HCT116 (cell line): ENCODE data around the gene FGGY. TPM values are rescaled to one million over a fixed set of nuclear protein-coding genes. Genes with fewer than 3 reads are reported as not detected.

Source experiments
- ATAC-seq: fragments of 200-7000 bp; cut with Tn5 transposase; 2 replicates; pipeline ENCODE4 v1.9.1; 2020; ENCODE audit warnings: mild to moderate bottlenecking, moderate library complexity
- BruUV-seq: library from RNA; stranded (reverse); fragments of 400-500 nt; replicated peaks from 2 replicates; lab custom pipeline; 2021; lab: Mats Ljungman, UMichigan
- CTCF ChIA-PET: fragments of 300-600 bp; sonication (Branson Sonifier 250); formaldehyde crosslinking; loops from one replicate; lab custom pipeline; 2021; ENCODE audit warnings: antibody characterized with exemption; lab: Charles Lee
- POLR2A ChIA-PET: fragments of 300-600, 350-600 bp; sonication (Branson Sonifier 250); formaldehyde crosslinking; loops from one replicate; lab custom pipeline; 2021; ENCODE audit warnings: antibody characterized with exemption; lab: Charles Lee
- RAD21 ChIA-PET, 2 experiments: fragments of 300-600 bp; sonication (Branson Sonifier 250); formaldehyde crosslinking; loops; one replicate each; lab custom pipeline; 2023; ENCODE audit warnings: low total read pairs in 2 of 2; ENCODE audit not compliant: uncharacterized antibody in 2 of 2, unreplicated experiment in 2 of 2, low non-redundant PET in 1 of 2; lab: Charles Lee
- DNase-seq: peaks from one replicate; pipeline ENCODE4 v3.0.0-alpha.2; 2010; ENCODE audit warnings: low read depth, low spot score
- H2AFZ ChIP-seq: fragments of 200-600 bp; shearing (Covaris generic), sonication (generic); 2 replicates; pipeline ENCODE4 v1.6.1; 2017; ENCODE audit warnings: low read depth, mixed run types, mixed read lengths, antibody characterized with exemption, low read length; ENCODE audit not compliant: poor library complexity, severe bottlenecking
- H3K27ac ChIP-seq: 2 replicates; pipeline ENCODE4 v1.5.1; 2012; ENCODE audit warnings: low read depth, low read length
- H3K27me3 ChIP-seq: fragments of 200-600 bp; sonication (generic); 2 replicates; pipeline ENCODE4 v1.6.1; 2016; ENCODE audit warnings: mixed run types, low read length, mixed read lengths; ENCODE audit not compliant: insufficient read depth
- H3K36me3 ChIP-seq, 2 experiments: fragments of 200-500 bp in 1 of 2; fragments of 200-600 bp in 1 of 2; sonication (Bioruptor generic) in 1 of 2; sonication (generic) in 1 of 2; 2 replicates each; pipeline versions ENCODE4 v1.5.1 to v1.6.1; 2014 to 2016; ENCODE audit warnings: low read length in 2 of 2, inconsistent platforms in 1 of 2, mixed read lengths in 1 of 2, mixed run types in 1 of 2; ENCODE audit not compliant: insufficient read depth in 2 of 2, control insufficient read depth in 1 of 2
- H3K4me1 ChIP-seq, 2 experiments: fragments of 200-600 bp in 1 of 2; sonication (generic) in 1 of 2; 2 replicates each; pipeline versions ENCODE4 v1.5.1 to v1.6.1; 2012 to 2017; ENCODE audit warnings: low read length in 2 of 2, inconsistent platforms in 1 of 2, mild to moderate bottlenecking in 1 of 2, mixed read lengths in 1 of 2, mixed run types in 1 of 2, moderate library complexity in 1 of 2; ENCODE audit not compliant: insufficient read depth in 2 of 2, control insufficient read depth in 1 of 2
- H3K4me2 ChIP-seq: fragments of 200-600 bp; sonication (generic); 2 replicates; pipeline ENCODE4 v1.6.1; 2017; ENCODE audit warnings: mixed run types, low read length, mixed read lengths
- H3K4me3 ChIP-seq, 2 experiments: fragments of 200-600 bp in 1 of 2; sonication (generic) in 1 of 2; replicated peaks in 1 of 2; 2 replicates each; pipeline ENCODE4 v1.5.1; 2011 to 2016; ENCODE audit warnings: low read length in 2 of 2, control low read depth in 1 of 2, low read depth in 1 of 2, mild to moderate bottlenecking in 1 of 2, mixed read lengths in 1 of 2, mixed run types in 1 of 2
- H3K79me2 ChIP-seq: fragments of 200-600 bp; sonication (generic); 2 replicates; pipeline ENCODE4 v1.6.1; 2017; ENCODE audit warnings: mild to moderate bottlenecking, mixed run types, low read length, moderate library complexity, mixed read lengths; ENCODE audit not compliant: insufficient read depth
- H3K9ac ChIP-seq: fragments of 200-600 bp; sonication (generic); 2 replicates; pipeline ENCODE4 v1.6.1; 2016; ENCODE audit warnings: low read length, mixed read lengths
- H3K9me2 ChIP-seq: fragments of 200-600 bp; sonication (generic), shearing (Covaris generic); 2 replicates; pipeline ENCODE4 v1.6.1; 2017; ENCODE audit warnings: mixed run types, mild to moderate bottlenecking, moderate library complexity; ENCODE audit not compliant: insufficient read depth
- H3K9me3 ChIP-seq, 2 experiments: fragments of 200-500 bp in 1 of 2; fragments of 200-600 bp in 1 of 2; sonication (Bioruptor generic) in 1 of 2; sonication (generic) in 1 of 2; 2 replicates each; pipeline ENCODE4 v1.6.1; 2014 to 2017; ENCODE audit warnings: low read length in 2 of 2, mixed read lengths in 2 of 2, inconsistent platforms in 1 of 2, low read depth in 1 of 2, mild to moderate bottlenecking in 1 of 2, mixed run types in 1 of 2, moderate library complexity in 1 of 2; ENCODE audit not compliant: control insufficient read depth in 1 of 2, insufficient read depth in 1 of 2
- H4K20me1 ChIP-seq: fragments of 200-600 bp; sonication (generic), shearing (Covaris generic); 2 replicates; pipeline ENCODE4 v1.6.1; 2017; ENCODE audit warnings: mixed run types, mild to moderate bottlenecking, moderate library complexity; ENCODE audit not compliant: insufficient read depth
- CBX3 ChIP-seq: IDR thresholded peaks from 2 replicates; pipeline ENCODE4 v1.6.1; 2012; ENCODE audit warnings: low read depth
- CEBPB ChIP-seq: IDR thresholded peaks from 2 replicates; pipeline ENCODE4 v1.6.1; 2012; ENCODE audit warnings: low read depth
- CTCF ChIP-seq, 3 experiments: fragments of 200-600 bp in 1 of 3; sonication (generic) in 1 of 3; IDR thresholded peaks in 2 of 3; conservative IDR thresholded peaks in 1 of 3; 2 replicates each; pipeline ENCODE4 v1.5.1; 2012 to 2017; ENCODE audit warnings: low read depth in 2 of 3, low read length in 2 of 3, antibody characterized with exemption in 1 of 3, borderline replicate concordance in 1 of 3, control low read depth in 1 of 3, mild to moderate bottlenecking in 1 of 3, mixed read lengths in 1 of 3, mixed run types in 1 of 3, moderate library complexity in 1 of 3; ENCODE audit not compliant: insufficient read depth in 1 of 3
- EGR1 ChIP-seq: IDR thresholded peaks from 2 replicates; pipeline ENCODE4 v1.6.1; 2012; ENCODE audit warnings: low read depth
- ELF1 ChIP-seq: IDR thresholded peaks from 2 replicates; pipeline ENCODE4 v1.6.1; 2012; ENCODE audit warnings: low read depth, borderline replicate concordance
- EZH2 ChIP-seq: fragments of 200-600 bp; sonication (generic); IDR thresholded peaks from 2 replicates; pipeline ENCODE4 v1.6.1; 2017; ENCODE audit warnings: antibody characterized with exemption, mixed run types
- FOSL1 ChIP-seq: IDR thresholded peaks from 2 replicates; pipeline ENCODE4 v1.6.1; 2012; ENCODE audit warnings: low read depth
- JUND ChIP-seq: IDR thresholded peaks from 2 replicates; pipeline ENCODE4 v1.6.1; 2012
- MAX ChIP-seq: IDR thresholded peaks from 2 replicates; pipeline ENCODE4 v1.6.1; 2012
- POLR2A ChIP-seq: IDR thresholded peaks from 2 replicates; pipeline ENCODE4 v1.7.0; 2011; ENCODE audit warnings: borderline replicate concordance; ENCODE audit not compliant: insufficient read depth, insufficient read length; ENCODE audit errors: extremely low read depth
- POLR2AphosphoS5 ChIP-seq: IDR thresholded peaks from 2 replicates; pipeline ENCODE4 v1.6.1; 2011; ENCODE audit warnings: mild to moderate bottlenecking, low read depth, low read length, moderate library complexity
- RAD21 ChIP-seq: IDR thresholded peaks from 2 replicates; pipeline ENCODE4 v1.6.1; 2012; ENCODE audit warnings: low read depth, mild to moderate bottlenecking
- REST ChIP-seq: IDR thresholded peaks from 2 replicates; pipeline ENCODE4 v1.6.1; 2012; ENCODE audit warnings: low read depth
- SIN3A ChIP-seq: IDR thresholded peaks from 2 replicates; pipeline ENCODE4 v1.6.1; 2012; ENCODE audit warnings: low read depth
- SRF ChIP-seq: IDR thresholded peaks from 2 replicates; pipeline ENCODE4 v1.6.1; 2012; ENCODE audit warnings: low read depth
- YY1 ChIP-seq: IDR thresholded peaks from 2 replicates; pipeline ENCODE4 v1.6.1; 2011; ENCODE audit warnings: low read length, low read depth, moderate library complexity, mild to moderate bottlenecking; ENCODE audit not compliant: insufficient replicate concordance; ENCODE audit errors: extremely low read depth
- intact Hi-C: fragments of 100-400 bp; cut with micrococcal nuclease; formaldehyde crosslinking; loops from 2 replicates; pipeline ENCODE4 v1.10.0; 2022
- total RNA-seq: library from RNA; stranded (reverse); gene quantifications from one replicate; pipeline ENCODE4 v1.2.1, GENCODE V29; 2021; ENCODE audit not compliant: unreplicated experiment
- TF ChIP-seq, protein P1 (sequence below): IDR thresholded peaks from 2 replicates; pipeline ENCODE4 v1.6.1; 2012

FGGY gene
- total RNA-seq, 1 experiment from 2014 or later = 10.6 TPM

DNA sequence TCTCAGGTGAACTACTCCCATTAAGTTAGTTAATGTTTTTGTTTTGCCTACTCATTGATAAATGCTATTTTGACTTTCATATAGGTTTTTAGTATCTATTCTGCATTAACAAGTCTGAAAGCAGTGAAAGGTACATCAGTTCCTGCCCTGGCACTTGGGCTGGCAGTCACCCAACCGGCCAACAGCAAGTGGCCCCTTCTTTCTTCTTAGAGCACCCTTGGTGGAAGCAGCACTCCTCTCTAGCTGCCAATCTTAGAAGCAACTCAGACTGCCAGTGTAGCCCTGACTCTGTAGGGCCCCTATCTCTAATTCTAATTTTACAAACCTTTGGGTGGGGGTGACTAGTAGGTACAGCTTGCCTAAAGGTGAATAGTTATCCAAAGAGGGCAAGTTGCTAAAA lies 155.7 kb downstream of the FGGY start (continued):
- no peak for TF ChIP-seq CEBPB
- no peak for TF ChIP-seq POLR2A
- no peak for TF ChIP-seq MAX
- no peak for TF ChIP-seq JUND
- no peak for TF ChIP-seq CBX3
- TF ChIP-seq SIN3A = no peak
- no peak for TF ChIP-seq FOSL1
- TF ChIP-seq, all 23 proteins: peak for 0

GRCh38 chr1:59453297-59453968 lies 156.5 kb downstream of the FGGY start:
- Histone ChIP-seq H3K27me3 (no peaks in the 10 kb centered on the region), H3K9me3 (no peaks in the 10 kb centered on the region), H3K4me1 (peaks cover 0 to 13% of the 10 kb centered on the region in 2 experiments; a peak in 2 of 4 replicates), H3K4me2 (no peak overlapping the region), H3K9me2 (no peaks in the 10 kb centered on the region), H3K27ac (no peak overlapping the region), H2AFZ (no peak overlapping the region), H3K9ac (no peak overlapping the region), H4K20me1 (no peaks in the 10 kb centered on the region), H3K36me3 (no peaks in the 10 kb centered on the region), H3K4me3 (no peak overlapping the region), H3K79me2 (no peaks in the 10 kb centered on the region)
- ChIA-PET POLR2A (no interaction called here), RAD21 (no interaction called here), CTCF (no interaction called here)
- no peak for ATAC-seq
- DNase-seq = no peak
- no TSS peak for BruUV-seq
- intact Hi-C loops = no loop called here
- TF ChIP-seq POLR2A (no peak), CEBPB (no peak), SRF (no peak), CTCF (IDR thresholded peaks at IDR 0.05 in 2 of 3, conservative IDR thresholded peaks at IDR 0.05 in 1 of 3; ENCODE audit: borderline replicate concordance in 1 of 3, insufficient read depth in 1 of 3, low read depth in 2 of 3, low read length in 2 of 3) (no peak), YY1 (no peak), EZH2 (no peak), POLR2AphosphoS5 (no peak), ELF1 (no peak), FOSL1 (no peak), JUND (no peak), EGR1 (no peak), RAD21 (no peak), SIN3A (no peak), REST (no peak)
- TF ChIP-seq, protein P1, sequence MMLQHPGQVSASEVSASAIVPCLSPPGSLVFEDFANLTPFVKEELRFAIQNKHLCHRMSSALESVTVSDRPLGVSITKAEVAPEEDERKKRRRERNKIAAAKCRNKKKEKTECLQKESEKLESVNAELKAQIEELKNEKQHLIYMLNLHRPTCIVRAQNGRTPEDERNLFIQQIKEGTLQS = no peak
